ENCODE results near the gene RWDD1.

Gene RWDD1

DNA sequence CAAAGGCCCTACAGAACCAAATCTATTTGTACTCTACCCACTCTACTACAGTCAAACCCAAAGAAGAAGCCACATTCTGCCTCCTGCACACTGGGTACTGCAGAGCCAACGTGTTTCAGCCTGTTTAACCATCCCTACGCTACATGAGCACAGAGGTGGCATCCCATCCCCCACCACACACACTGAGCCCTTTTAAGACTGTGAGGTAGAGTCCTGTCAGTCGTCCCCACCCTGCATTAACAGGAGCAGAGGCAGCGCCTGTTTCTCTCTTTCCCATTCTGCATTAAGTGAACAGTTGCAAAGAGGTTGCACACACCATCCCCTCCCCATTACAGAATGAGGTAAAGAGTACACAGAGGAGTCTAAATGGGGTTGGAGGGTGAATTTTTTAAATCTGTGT lies 39.8 kb downstream of the RWDD1 start:
- no peak overlapping the region for H3K27ac ChIP-seq (ENCODE audit: low read depth, low read length)
- H3K4me3 ChIP-seq (ENCODE audit: low read depth, low read length): no peak overlapping the region
- H3K4me1 ChIP-seq (ENCODE audit: control insufficient read depth, insufficient read depth, low read length): peaks cover 7% of the 10 kb centered on the region
- no peaks in the 10 kb centered on the region for H3K27me3 ChIP-seq (ENCODE audit: control insufficient read depth, insufficient read depth, low read length)
- no peak overlapping the region for H3K9ac ChIP-seq (ENCODE audit: low read length)
- no peaks in the 10 kb centered on the region for H3K36me3 ChIP-seq (ENCODE audit: control insufficient read depth, insufficient read depth, low read length)
- H3K9me3 ChIP-seq (ENCODE audit: control insufficient read depth, insufficient read depth, low read depth, low read length): no peaks in the 10 kb centered on the region

DNA sequence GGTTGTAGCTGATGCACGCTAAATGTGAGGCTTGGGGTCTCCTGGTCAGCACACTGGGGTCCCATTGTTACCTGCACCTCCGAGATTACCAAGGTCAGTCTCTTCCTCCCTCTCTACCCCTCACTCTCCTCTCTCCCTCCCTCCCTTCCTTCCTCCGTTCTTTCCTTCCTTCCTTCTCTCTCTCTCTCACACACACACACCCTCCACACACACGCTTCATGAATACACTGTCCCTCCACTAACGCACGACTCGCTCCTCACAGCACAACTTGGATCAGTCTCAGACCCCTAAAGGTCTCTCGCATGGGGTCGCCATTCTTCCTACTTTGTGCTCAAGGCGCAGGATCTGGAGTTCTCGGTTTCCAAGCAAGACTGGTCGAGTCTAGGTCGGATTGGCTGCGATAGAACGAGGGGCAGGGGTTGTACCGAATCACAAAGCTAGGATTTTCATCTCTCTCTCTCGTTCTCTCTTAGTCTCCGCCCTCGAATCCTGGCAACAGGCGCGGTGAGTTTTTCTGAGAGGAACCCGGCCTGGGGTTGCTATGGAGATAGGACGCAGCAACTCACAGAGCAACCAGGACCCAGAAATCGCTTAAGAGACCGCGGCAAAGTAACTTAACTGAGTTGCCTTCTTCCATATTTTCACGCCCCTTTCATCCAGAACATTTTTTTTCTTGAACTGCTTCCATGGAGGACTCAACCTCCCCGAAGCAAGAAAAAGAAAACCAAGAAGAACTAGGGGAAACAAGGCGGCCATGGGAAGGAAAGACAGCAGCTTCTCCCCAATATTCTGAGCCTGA lies 44.8 kb downstream of the RWDD1 start, which contains the start of gene RSPH4A:
Gene RSPH4A, plus strand, starts transcription at position 543 of the 800 bp plus-strand sequence. Its CDS starts 145 bp downstream, at position 688.
- H3K4me1 ChIP-seq (ENCODE audit: control insufficient read depth, insufficient read depth, low read length): peaks cover 4% of the 10 kb centered on the region
- peak within 1 kb of the TSS; percentile 81 for H3K9ac ChIP-seq (ENCODE audit: low read length)
- H3K27me3 ChIP-seq (ENCODE audit: control insufficient read depth, insufficient read depth, low read length): peaks cover 20% of the 10 kb centered on the region
- peak within 1 kb of the TSS; percentile 1; the same call in 1 of the 2 replicates for H3K27ac ChIP-seq (ENCODE audit: low read depth, low read length)
- H3K9me3 ChIP-seq (ENCODE audit: control insufficient read depth, insufficient read depth, low read depth, low read length): no peaks in the 10 kb centered on the region
- peak within 1 kb of the TSS; percentile 76 for H3K4me3 ChIP-seq (ENCODE audit: low read depth, low read length)
- no peaks in the 10 kb centered on the region for H3K36me3 ChIP-seq (ENCODE audit: control insufficient read depth, insufficient read depth, low read length)

GRCh38 chr6:116616737-116617053 lies 45.4 kb downstream of the RWDD1 start:
- no peaks in the 10 kb centered on the region for H3K4me1 ChIP-seq (ENCODE audit: control insufficient read depth, insufficient read depth, low read length)
- no peaks in the 10 kb centered on the region for H3K36me3 ChIP-seq (ENCODE audit: control insufficient read depth, insufficient read depth, low read length)
- H3K27ac ChIP-seq (ENCODE audit: low read depth, low read length): no peak overlapping the region
- no peak overlapping the region for H3K9ac ChIP-seq (ENCODE audit: low read length)
- H3K27me3 ChIP-seq (ENCODE audit: control insufficient read depth, insufficient read depth, low read length): peaks cover 20% of the 10 kb centered on the region
- no peaks in the 10 kb centered on the region for H3K9me3 ChIP-seq (ENCODE audit: control insufficient read depth, insufficient read depth, low read depth, low read length)
- H3K4me3 ChIP-seq (ENCODE audit: low read depth, low read length): peak overlapping the region; percentile 76

DNA sequence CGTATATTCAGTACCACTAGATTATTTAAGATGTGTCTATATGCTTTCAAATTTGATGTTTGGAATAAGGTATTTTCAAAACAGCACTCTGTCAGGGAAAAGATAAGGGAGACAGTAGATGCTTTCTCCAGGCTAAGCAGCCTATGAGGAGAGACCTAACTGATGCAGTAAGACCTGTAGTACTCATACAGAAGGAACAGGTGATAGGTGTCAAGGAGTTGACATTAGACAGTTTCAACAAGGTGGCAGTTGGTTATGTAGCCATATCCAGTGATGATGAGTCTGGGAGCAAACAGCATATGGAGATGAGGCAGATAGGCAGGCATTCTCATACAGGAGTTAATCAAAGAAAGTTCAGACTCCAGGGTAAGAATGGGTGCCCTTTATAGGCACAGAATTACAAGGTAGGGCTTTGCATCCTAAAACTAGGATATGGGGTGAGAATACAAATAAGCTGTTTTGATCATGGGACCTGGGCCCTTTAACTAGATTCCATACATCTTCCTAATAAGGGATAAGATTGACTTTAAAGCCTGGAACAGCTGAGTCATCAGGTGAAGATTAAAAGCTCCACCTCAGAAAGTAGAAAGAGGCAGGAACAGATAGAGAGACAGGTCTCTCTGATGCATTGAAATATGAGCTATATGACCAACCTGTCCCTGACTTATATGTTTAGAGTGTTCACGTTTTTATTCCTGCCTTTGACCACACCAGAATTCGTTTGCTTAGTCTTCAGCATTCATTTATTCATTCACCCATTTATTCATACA lies 52.9 kb downstream of the RWDD1 start:
- Histone ChIP-seq H3K36me3 (ENCODE audit: control insufficient read depth, insufficient read depth, low read length) (no peaks in the 10 kb centered on the region), H3K9me3 (ENCODE audit: control insufficient read depth, insufficient read depth, low read depth, low read length) (no peaks in the 10 kb centered on the region)

DNA sequence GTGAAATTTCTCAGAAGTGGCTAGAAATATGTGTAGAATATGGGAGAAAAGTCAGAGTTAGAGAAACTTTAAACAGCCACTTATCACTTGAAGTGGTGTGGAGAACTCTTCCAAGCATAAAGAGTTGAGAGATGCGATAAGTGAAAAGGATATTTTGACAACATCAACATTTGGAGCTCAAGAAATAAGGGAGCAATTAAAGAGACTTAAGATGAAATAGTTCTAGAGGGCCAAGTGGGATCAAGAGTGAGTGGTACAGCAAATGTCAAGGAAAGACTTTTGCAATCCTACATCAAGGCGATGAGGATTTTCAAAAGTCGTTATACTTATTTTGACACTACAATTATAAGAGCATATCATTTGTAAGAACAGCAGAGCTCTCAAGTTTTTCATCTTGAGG lies 54.6 kb downstream of the RWDD1 start:
- Histone ChIP-seq H3K27ac (ENCODE audit: low read depth, low read length) (no peak overlapping the region), H3K9ac (ENCODE audit: low read length) (no peak overlapping the region), H3K36me3 (ENCODE audit: control insufficient read depth, insufficient read depth, low read length) (no peaks in the 10 kb centered on the region), H3K9me3 (ENCODE audit: control insufficient read depth, insufficient read depth, low read depth, low read length) (no peaks in the 10 kb centered on the region), H3K4me1 (ENCODE audit: control insufficient read depth, insufficient read depth, low read length) (no peaks in the 10 kb centered on the region; the same call in 1 of the 2 replicates), H3K4me3 (ENCODE audit: low read depth, low read length) (no peak overlapping the region), H3K27me3 (ENCODE audit: control insufficient read depth, insufficient read depth, low read length) (no peaks in the 10 kb centered on the region)

More for the DNA sequence above, 52.9 kb downstream of the RWDD1 start:
- H3K27ac ChIP-seq (ENCODE audit: low read depth, low read length): no peak overlapping the region
- no peaks in the 10 kb centered on the region; the same call in 1 of the 2 replicates for H3K4me1 ChIP-seq (ENCODE audit: control insufficient read depth, insufficient read depth, low read length)
- no peaks in the 10 kb centered on the region for H3K27me3 ChIP-seq (ENCODE audit: control insufficient read depth, insufficient read depth, low read length)
- no peak overlapping the region for H3K9ac ChIP-seq (ENCODE audit: low read length)
- H3K4me3 ChIP-seq (ENCODE audit: low read depth, low read length): no peak overlapping the region

DNA sequence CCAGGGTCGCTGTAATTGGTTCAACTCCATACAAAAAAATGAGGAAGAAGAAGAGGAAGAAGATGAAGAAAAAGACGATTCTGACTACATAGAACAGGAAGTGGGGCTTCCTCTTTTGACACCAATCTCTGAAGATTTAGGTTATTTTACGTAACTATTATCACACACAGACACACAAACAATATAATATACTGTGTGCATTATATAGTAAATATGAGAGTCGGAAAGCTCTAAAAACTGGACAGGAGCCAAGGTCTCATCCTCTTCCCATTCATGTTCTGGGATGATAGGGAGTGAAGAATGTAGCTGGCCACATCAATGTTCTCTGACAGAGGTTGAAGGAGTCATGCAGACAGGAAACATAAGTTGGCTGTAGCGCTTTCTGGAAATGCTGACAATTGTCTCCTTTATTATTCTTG lies 58.3 kb downstream of the RWDD1 start:
- H3K4me3 ChIP-seq (ENCODE audit: low read depth, low read length): no peak overlapping the region
- H3K9me3 ChIP-seq (ENCODE audit: control insufficient read depth, insufficient read depth, low read depth, low read length): no peaks in the 10 kb centered on the region
- no peaks in the 10 kb centered on the region for H3K4me1 ChIP-seq (ENCODE audit: control insufficient read depth, insufficient read depth, low read length)
- H3K36me3 ChIP-seq (ENCODE audit: control insufficient read depth, insufficient read depth, low read length): peaks cover 2% of the 10 kb centered on the region; the same call in 1 of the 2 replicates
- H3K27ac ChIP-seq (ENCODE audit: low read depth, low read length): no peak overlapping the region
- H3K27me3 ChIP-seq (ENCODE audit: control insufficient read depth, insufficient read depth, low read length): no peaks in the 10 kb centered on the region
- H3K9ac ChIP-seq (ENCODE audit: low read length): no peak overlapping the region

GRCh38 chr6:116631379-116631990 lies 60.2 kb downstream of the RWDD1 start:
- Histone ChIP-seq H3K36me3 (ENCODE audit: control insufficient read depth, insufficient read depth, low read length) (peaks cover 7% of the 10 kb centered on the region; the same call in 1 of the 2 replicates), H3K4me3 (ENCODE audit: low read depth, low read length) (no peak overlapping the region), H3K9ac (ENCODE audit: low read length) (no peak overlapping the region), H3K4me1 (ENCODE audit: control insufficient read depth, insufficient read depth, low read length) (no peaks in the 10 kb centered on the region), H3K27ac (ENCODE audit: low read depth, low read length) (no peak overlapping the region), H3K27me3 (ENCODE audit: control insufficient read depth, insufficient read depth, low read length) (no peaks in the 10 kb centered on the region), H3K9me3 (ENCODE audit: control insufficient read depth, insufficient read depth, low read depth, low read length) (no peaks in the 10 kb centered on the region)

GRCh38 chr6:116633685-116634084 lies 62.4 kb downstream of the RWDD1 start:
- no peak overlapping the region for H3K9ac ChIP-seq (ENCODE audit: low read length)
- peaks cover 4% of the 10 kb centered on the region; the same call in 1 of the 2 replicates for H3K9me3 ChIP-seq (ENCODE audit: control insufficient read depth, insufficient read depth, low read depth, low read length)
- no peaks in the 10 kb centered on the region for H3K27me3 ChIP-seq (ENCODE audit: control insufficient read depth, insufficient read depth, low read length)
- H3K27ac ChIP-seq (ENCODE audit: low read depth, low read length): no peak overlapping the region
- no peak overlapping the region for H3K4me3 ChIP-seq (ENCODE audit: low read depth, low read length)
- H3K36me3 ChIP-seq (ENCODE audit: control insufficient read depth, insufficient read depth, low read length): peaks cover 14% of the 10 kb centered on the region
- no peaks in the 10 kb centered on the region for H3K4me1 ChIP-seq (ENCODE audit: control insufficient read depth, insufficient read depth, low read length)
